Measurements from ENCODE around the gene CCDC126. TPM values are rescaled to one million over a fixed set of nuclear protein-coding genes. Genes with fewer than 3 reads are reported as not detected.

The CCDC126 gene
- total and polyA plus RNA-seq, 4 donors, result 10.7 to 33.9 (median 18.2) TPM

GRCh38 chr7:23687011-23687410 is 89.8 kb downstream of the CCDC126 start:
- no peak overlapping the region for H3K4me3 ChIP-seq (ENCODE audit: low read depth, low read length)
- no peaks in the 10 kb centered on the region for H3K9me3 ChIP-seq (ENCODE audit: control insufficient read depth, insufficient read depth, low read length)
- no peak overlapping the region for H3K27ac ChIP-seq (ENCODE audit: low read depth, low read length)
- peaks cover 17% of the 10 kb centered on the region for H3K36me3 ChIP-seq (ENCODE audit: control insufficient read depth, insufficient read depth, low read length)
- no peaks in the 10 kb centered on the region for H3K4me1 ChIP-seq (ENCODE audit: control insufficient read depth, insufficient read depth, low read length)
- no CpG with 5 or more reads among the region's 2 CpGs for WGBS (ENCODE audit: insufficient coverage)
- no peak for DNase-seq (ENCODE audit: low read depth in 4 of 6, low spot score in 6 of 6)
- H3K27me3 ChIP-seq (ENCODE audit: control insufficient read depth, insufficient read depth, low read length), result no peaks in the 10 kb centered on the region

- H3K4me3 ChIP-seq (ENCODE audit: low read depth, low read length), result no peak overlapping the region
- WGBS (ENCODE audit: insufficient coverage), result 100% methylated on average over 1 of the region's 4 CpGs
- H3K9me3 ChIP-seq (ENCODE audit: control insufficient read depth, insufficient read depth, low read length), result no peaks in the 10 kb centered on the region
- H3K27me3 ChIP-seq (ENCODE audit: control insufficient read depth, insufficient read depth, low read length), result no peaks in the 10 kb centered on the region
- DNase-seq (ENCODE audit: low read depth in 4 of 6, low spot score in 6 of 6), result no peak
- H3K4me1 ChIP-seq (ENCODE audit: control insufficient read depth, insufficient read depth, low read length), result no peaks in the 10 kb centered on the region
- H3K27ac ChIP-seq (ENCODE audit: low read depth, low read length), result no peak overlapping the region
- peaks cover 16% of the 10 kb centered on the region for H3K36me3 ChIP-seq (ENCODE audit: control insufficient read depth, insufficient read depth, low read length)
Measured at GRCh38 chr7:23689165-23689564, 92.0 kb downstream of the CCDC126 start.

GRCh38 chr7:23691320-23691719 is 94.1 kb downstream of the CCDC126 start:
- Histone ChIP-seq H3K4me3 (ENCODE audit: low read depth, low read length) (no peak overlapping the region), H3K4me1 (ENCODE audit: control insufficient read depth, insufficient read depth, low read length) (no peaks in the 10 kb centered on the region), H3K9me3 (ENCODE audit: control insufficient read depth, insufficient read depth, low read length) (no peaks in the 10 kb centered on the region), H3K36me3 (ENCODE audit: control insufficient read depth, insufficient read depth, low read length) (peaks cover 22% of the 10 kb centered on the region), H3K27me3 (ENCODE audit: control insufficient read depth, insufficient read depth, low read length) (no peaks in the 10 kb centered on the region), H3K27ac (ENCODE audit: low read depth, low read length) (no peak overlapping the region)
- WGBS (ENCODE audit: insufficient coverage), result 100% methylated on average over 1 of the region's 4 CpGs
- DNase-seq (ENCODE audit: low read depth in 4 of 6, low spot score in 6 of 6), result no peak

- DNase-seq (ENCODE audit: low read depth in 4 of 6, low spot score in 6 of 6), result no peak
- Histone ChIP-seq H3K9me3 (ENCODE audit: control insufficient read depth, insufficient read depth, low read length) (no peaks in the 10 kb centered on the region), H3K27ac (ENCODE audit: low read depth, low read length) (no peak overlapping the region), H3K4me3 (ENCODE audit: low read depth, low read length) (no peak overlapping the region), H3K36me3 (ENCODE audit: control insufficient read depth, insufficient read depth, low read length) (peaks cover 22% of the 10 kb centered on the region), H3K27me3 (ENCODE audit: control insufficient read depth, insufficient read depth, low read length) (no peaks in the 10 kb centered on the region), H3K4me1 (ENCODE audit: control insufficient read depth, insufficient read depth, low read length) (no peaks in the 10 kb centered on the region)
Measured at GRCh38 chr7:23693224-23693623, 96.0 kb downstream of the CCDC126 start.

Small RNA genes lying within 50 kb of the gene (small RNA-seq; reads per million reads assigned to genes)
- gene AC006026.2 (ENCODE audit: low replicate concordance), result not detected

Other genes with a start within 250 kb of the CCDC126 start
- gene IGF2BP3, start 126.9 kb upstream of the CCDC126 start, total RNA-seq, result 10 to 100 TPM; 31.1 to 37.3 TPM
- gene IGF2BP3, start 126.9 kb upstream of the CCDC126 start, polyA plus RNA-seq (ENCODE audit: insufficient read length in 2 of 2), result 10 to 100 TPM; 18.8 to 19.9 TPM
- 10 to 100 TPM; 54.6 to 66.7 TPM for gene TRA2A, start 65.4 kb upstream of the CCDC126 start, total RNA-seq
- 100 to 1,000 TPM; 174 to 205 TPM for gene TRA2A, start 65.4 kb upstream of the CCDC126 start, polyA plus RNA-seq (ENCODE audit: insufficient read length in 2 of 2)
- 10 to 100 TPM; 12.1 to 21.6 TPM for gene FAM221A, start 82.8 kb downstream of the CCDC126 start, total RNA-seq
- 10 to 100 TPM; 19.9 to 20.6 TPM for gene FAM221A, start 82.8 kb downstream of the CCDC126 start, polyA plus RNA-seq (ENCODE audit: insufficient read length in 2 of 2)
- gene STK31, start 112.8 kb downstream of the CCDC126 start, total RNA-seq, result 1 to 10 TPM in 1 of 2 donors, under 1 TPM in 1; 0.83 to 2.0 TPM
- under 1 TPM; 0.73 to 0.93 TPM for gene STK31, start 112.8 kb downstream of the CCDC126 start, polyA plus RNA-seq (ENCODE audit: insufficient read length in 2 of 2)

Measured in spinal cord (tissue), 10 donors.